HG02885 (cell line): ENCODE results near the gene PERM1.
"Not testable (repeated sequence)": the region's sequence is repeated elsewhere in the genome, so short reads cannot be mapped to it uniquely, and the experiment has no call there.

ENCODE experiments used
- ATAC-seq: cut with Tn5 transposase; IDR thresholded peaks from one replicate; pipeline ENCODE4 v1.9.1; 2021; ENCODE audit warnings: mild to moderate bottlenecking; ENCODE audit not compliant: unreplicated experiment, poor library complexity

Gene PERM1

DNA sequence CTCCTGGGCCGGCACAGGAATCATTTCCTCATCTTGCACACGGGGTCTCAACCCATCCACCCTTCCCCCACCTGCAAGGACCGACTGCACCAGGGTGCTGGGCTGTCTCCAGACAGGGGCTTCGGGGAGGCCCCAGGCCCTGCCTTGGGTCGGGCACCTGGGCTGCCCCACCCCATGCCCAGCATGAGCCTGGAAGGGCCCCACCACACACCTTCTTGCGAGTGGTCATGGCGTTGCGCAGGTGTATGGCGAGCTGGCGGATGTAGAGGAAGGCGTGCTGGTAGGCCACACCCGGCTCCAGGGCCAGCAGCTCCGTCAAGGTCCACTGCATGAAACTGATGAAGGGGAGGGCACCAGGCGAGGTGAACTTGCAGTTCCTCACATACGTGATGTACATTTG is 29.7 kb downstream of the PERM1 start:
- ATAC-seq = no peak

DNA sequence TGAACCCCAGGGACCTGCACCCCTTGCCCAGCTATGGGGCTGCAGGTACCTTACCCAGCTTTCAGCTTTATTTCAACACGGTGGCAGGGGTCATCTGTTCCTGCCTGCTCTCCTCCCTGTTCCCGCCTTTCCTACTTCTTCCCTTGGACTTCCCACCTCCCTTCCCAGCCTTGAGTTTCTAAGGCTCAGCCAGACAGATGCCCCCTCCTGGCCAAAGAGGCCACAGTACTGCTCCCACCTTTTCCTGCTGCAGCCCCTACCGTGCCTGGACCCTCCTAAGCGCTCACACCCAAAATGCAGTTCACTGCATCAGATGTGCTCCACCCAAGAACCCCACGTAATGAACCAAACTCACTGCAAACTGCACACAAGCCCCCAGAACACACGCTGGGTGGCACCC is 30.5 kb downstream of the PERM1 start:
- ATAC-seq = no peak

DNA sequence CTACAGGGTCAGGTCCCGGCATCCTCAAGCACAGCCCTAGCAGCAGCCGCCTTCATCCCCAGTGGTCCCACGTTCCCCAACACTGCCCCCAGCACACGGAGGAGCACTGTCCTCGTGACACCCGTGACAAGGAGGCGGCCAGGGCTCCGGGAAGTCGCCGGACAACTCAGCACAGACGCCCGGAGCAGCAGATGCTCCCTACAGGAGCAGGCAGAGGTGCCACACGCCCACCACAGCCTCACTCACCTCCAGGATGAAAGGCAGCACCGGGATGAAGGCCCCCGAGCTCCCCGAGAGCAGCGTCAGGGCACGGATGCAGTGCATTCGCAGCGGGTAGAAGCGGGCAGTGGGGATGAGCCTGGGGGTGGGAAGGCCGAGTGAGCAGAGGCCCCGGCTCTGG is 31.0 kb downstream of the PERM1 start:
- no peak for ATAC-seq

DNA sequence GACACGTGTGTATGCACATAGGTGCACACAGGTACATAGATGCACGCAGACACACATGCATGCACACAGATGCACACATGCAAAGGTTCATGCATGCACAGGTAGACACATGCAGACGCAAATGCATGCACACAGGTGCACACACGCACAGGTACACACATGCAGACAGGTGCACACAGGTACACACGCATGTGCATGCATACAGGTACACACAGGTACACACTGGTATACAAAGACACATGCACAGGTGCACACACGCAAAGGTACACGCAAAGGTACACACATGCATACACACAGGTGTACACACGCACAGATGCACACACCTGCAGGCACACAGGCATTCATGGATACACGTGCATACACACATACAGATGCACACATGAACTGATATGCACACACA is 31.6 kb downstream of the PERM1 start:
- no peak for ATAC-seq

DNA sequence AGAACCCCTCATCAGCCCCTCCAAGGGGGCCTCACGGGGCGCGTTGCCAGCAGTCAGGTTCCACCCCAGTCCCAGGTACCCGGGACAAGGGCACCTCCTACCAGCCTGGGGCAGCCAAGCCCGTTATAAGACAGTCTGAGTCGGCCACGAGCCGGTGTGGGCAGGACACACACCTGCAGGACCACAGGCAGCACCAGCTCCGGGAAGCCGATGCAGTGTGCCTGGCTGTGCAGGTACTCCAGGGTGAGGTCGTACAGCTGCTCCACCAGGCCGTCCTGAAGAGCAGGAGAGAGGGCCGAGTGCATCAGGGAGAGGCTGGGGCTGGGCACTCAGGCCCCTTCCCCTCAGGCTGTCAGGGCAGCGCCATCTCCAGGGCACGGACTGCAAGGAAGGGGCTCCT is 33.9 kb downstream of the PERM1 start:
- ATAC-seq = no peak

DNA sequence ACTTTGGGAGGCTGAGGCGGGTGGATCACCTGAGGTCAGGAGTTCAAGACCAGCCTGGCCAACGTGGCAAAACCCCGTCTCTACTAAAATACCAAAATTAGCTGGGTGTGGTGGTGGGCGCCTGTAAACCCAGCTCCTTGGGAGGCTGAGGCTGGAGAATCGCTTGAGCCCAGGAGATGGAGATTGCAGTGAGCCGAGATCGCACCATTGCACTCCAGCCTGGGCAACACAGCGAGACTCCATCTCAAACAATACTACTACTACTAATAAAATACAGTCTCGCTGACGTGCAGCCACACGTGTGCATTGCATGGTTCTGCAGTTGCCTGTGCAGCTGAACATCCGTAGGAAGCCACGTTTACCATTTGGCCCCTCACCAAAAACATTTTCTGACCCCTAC is 35.1 kb downstream of the PERM1 start:
- ATAC-seq = not testable (repeated sequence)

DNA sequence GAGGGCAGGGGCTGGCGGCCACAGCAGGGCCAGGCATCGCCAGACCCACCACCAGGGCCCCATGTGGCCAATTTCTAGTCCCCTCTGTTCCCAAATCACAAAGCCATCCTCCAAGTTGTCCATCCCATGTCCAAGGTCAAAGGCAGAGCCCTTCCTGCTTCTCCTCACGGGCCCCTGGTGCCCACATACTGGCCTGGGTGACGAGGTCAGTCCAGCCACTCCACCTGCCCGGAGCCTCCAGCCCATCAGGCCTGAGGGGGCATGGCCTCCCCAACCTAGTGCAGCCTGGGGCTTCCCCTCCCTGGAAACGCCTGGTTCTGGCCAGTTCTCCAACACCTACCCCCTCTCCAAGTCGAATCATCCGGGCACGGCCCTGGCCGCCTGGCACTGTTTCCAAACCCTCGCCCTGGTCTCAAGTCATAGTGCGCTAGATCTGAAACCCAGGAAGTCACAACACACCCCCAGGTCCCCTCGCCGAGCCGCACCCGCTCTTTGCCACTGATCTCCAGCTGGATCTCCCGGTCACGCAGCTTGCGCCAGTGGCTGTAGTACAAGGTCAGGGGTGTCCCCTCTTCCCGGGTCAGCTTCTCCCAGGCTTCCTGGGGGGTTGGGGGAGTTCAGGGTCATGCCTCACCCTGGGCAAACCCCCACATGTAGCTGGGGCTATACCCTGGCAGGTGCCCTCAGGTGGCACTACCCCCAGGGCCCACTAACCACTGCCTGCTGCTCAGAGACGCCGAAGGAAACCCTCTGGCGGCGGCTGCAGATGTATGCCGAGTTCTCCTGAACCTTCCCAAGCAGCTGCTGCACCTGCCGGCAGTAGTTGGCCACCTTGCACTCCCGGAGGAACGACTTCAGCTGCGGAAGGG is 36.0 kb downstream of the PERM1 start:
- ATAC-seq = no peak

DNA sequence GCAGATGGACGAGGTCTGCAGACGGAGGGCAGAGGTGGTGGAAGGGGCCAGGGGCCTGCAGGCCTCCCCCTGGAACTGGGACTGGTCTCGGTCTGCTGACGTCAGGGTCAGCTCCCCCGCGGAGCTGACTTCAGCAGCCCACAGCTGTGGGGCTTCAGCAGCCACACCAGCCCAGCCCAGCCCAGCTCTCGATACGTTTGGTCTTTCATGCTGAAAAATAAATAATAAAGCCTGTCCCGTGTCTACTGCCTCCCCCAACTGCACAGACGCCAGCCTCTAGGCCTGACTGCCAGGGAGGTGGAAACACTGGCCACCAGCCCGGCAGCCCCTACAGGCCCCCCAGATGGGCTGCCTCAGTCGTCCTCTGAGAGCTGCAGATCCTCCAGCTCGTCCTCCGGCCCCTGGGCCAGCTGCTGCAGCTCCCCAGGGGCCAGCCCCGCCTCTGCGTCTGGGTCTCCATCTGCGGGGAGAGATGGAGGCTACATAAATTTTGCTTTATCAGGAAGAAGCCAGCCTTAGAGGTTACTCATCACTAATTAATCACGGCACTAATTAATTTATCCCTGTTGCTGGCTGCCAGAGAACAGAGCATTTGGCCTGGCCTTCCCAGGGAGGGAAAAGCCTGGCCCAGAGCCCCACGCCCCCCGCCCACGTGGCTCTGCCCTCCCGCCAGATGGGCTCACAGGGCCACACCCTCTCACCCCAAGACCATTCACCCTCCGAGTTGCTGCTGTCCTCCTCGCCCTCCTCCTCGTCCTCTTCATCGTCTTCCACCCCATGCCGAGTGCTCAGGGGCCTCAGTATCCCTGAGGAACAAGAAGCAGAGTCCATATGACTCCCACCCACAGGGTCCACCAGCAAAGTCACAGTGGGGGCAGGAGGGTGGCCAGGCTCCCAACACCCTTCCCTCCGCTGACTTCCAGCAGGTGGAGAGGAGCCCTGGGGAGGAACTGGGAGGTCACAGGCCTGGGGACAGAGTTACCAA is 37.3 kb downstream of the PERM1 start:
- ATAC-seq = no peak

DNA sequence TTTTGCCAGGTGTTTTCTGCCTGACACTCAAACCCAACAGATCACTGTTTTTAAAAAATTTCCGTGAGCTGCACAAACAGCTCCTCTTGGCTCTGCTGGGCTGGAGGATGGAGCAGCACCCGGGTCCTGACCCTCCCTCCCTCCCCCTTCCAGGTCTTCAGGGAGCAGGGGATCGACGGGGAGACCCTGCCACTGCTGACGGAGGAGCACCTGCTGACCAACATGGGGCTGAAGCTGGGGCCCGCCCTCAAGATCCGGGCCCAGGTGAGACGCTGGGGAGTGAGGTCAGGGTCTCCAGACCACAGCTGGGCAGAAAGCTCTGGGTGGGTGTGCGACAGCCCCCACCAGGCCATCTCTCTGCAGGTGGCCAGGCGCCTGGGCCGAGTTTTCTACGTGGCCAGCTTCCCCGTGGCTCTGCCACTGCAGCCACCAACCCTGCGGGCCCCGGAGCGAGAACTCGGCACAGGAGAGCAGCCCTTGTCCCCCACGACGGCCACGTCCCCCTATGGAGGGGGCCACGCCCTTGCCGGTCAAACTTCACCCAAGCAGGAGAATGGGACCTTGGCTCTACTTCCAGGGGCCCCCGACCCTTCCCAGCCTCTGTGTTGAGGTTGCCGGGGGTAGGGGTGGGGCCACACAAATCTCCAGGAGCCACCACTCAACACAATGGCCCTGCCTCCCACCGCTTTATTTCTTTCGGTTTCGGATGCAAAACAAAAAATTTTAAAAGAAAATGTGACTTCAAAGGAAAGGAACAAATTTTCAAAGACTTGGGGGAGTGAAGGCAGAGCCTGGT is 38.1 kb downstream of the PERM1 start:
- ATAC-seq = no peak

DNA sequence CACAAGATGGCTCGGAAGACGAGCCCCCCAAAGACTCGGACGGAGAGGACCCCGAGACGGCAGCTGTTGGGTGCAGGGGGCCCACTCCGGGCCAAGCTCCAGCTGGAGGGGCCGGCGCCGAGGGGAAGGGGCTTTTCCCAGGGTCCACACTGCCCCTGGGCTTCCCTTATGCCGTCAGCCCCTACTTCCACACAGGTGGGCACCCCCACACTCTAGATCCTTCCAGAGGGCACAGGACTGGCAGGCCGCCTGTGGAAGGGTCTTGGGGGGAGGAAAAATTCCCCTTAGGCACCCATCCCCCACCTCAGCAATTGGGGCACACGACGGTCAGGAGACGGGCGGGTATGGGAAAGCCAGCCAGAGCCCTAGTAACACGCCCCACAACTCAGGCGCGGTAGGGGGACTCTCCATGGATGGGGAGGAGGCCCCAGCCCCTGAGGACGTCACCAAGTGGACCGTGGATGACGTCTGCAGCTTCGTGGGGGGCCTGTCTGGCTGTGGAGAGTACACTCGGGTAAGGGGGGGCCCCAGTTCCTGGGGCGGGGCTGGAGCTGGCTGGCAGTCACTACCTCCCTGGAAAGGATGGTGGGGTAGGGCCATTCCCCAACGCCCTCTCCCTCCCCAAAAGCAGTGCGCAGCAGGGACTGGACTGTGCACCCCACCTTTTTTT is 38.9 kb downstream of the PERM1 start:
- no peak for ATAC-seq

DNA sequence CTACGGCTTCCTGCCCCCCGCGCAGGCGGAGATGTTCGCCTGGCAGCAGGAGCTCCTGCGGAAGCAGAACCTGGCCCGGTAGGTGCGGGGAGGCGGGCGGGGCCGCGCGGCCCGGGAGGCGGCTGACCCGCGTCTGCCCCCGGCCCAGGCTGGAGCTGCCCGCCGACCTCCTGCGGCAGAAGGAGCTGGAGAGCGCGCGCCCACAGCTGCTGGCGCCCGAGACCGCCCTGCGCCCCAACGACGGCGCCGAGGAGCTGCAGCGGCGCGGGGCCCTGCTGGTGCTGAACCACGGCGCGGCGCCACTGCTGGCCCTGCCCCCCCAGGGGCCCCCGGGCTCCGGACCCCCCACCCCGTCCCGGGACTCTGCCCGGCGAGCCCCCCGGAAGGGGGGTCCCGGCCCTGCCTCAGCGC is 39.5 kb downstream of the PERM1 start:
- no peak for ATAC-seq

DNA sequence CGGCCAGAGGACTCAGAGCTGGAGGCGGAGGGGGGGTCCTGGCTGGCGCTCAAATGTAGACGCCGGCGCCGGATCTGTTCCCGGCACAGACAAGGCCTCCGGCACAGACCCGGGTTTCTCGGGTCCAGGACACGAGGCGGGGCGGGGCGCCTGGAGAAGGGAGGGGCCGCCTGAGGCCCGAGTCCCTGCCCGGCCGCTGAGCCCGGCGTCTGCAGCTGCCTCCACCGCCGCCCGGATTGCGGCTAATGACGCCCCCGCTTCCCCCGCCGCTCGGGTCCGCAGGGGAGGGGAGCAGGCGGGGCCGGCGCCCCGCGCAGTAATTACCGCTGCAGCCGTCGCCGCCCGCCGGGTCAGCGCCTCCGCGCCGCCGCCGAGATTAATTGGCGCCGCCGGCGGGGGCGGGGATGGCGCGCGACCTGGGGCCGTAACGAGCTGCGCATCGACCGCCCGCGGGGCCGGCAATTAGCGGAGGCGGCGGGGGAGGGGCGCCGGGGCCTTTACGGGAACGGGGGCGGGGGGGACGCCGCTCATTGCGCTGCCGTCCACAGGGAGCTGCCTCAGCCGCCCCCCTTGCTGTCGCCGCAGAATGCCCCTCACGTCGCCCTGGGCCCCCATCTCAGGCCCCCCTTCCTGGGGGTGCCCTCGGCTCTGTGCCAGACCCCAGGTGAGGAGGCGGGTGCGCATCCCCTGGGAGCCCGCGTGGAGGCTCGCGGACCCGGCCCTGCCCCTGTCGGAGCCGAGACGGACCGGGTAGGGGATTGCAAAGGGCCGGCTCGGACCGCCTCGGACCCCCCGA is 40.1 kb downstream of the PERM1 start:
- no peak for ATAC-seq

DNA sequence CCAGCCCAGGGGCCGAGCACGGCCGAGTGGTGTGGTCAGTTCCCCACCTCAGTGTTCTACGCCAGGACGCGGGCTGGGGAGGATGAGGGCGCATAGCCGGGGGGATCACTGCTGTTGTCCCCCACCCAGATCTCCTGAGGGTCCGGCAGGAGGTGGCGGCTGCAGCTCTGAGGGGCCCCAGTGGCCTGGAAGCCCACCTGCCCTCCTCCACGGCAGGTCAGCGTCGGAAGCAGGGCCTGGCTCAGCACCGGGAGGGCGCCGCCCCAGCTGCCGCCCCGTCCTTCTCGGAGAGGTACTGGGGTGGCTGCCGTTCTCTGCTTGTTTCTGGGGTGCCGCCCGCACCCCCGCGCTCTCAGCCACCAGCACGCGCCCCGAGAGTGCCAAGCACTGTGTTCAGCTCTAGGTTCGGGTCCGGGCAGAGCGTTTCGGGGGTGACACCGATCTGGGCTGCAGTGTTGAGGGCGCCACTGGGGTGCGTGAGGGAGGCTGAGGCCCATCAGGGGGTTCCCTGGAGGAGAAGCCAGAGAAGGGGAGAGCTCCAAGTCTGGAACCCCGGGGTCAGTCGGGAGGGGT is 40.8 kb downstream of the PERM1 start:
- no peak for ATAC-seq

DNA sequence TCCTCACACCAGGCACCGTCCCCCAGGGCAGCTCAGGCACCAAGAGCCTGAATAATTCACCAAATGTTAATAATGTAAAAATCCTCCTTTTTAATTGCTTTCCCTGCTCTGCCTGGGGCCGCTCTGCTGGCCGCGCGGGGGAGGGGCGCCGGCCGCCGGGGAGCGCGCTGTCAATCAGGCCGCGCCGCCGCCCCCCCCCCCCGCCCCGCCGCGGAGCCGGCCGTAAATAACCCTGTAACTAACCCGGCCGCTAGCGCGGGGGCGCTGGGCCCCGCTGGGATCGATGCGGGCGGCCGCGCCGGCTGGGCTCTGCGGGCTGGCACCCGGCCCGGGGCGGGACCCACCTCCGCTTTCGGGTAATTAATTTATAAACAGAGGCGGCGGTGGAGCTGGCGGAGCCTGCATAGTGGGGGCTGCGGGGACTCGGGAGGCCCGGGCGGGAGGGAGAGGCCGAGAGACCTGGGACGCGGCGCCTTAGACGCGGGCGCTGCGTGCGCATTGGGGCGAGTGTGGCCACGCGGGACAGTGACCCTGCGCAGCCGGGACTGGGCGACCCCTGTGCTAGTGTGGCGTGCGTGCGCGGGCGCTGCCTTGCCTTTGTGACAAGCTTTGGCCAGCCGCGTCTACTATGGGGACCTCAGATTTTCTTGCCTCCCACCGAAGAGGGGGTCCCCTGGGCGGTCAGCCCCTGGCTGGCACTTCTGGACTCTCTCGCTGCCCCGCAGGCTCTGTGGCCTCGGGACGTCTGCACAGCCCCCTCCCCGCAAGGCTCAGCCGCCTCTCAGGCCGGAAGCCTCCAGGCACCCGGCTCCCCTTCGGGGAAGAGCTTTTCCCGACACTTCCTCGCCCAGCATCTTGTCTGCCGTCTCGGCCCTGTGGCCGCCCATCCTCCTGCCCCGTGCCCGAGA is 41.5 kb downstream of the PERM1 start:
- ATAC-seq = no peak

DNA sequence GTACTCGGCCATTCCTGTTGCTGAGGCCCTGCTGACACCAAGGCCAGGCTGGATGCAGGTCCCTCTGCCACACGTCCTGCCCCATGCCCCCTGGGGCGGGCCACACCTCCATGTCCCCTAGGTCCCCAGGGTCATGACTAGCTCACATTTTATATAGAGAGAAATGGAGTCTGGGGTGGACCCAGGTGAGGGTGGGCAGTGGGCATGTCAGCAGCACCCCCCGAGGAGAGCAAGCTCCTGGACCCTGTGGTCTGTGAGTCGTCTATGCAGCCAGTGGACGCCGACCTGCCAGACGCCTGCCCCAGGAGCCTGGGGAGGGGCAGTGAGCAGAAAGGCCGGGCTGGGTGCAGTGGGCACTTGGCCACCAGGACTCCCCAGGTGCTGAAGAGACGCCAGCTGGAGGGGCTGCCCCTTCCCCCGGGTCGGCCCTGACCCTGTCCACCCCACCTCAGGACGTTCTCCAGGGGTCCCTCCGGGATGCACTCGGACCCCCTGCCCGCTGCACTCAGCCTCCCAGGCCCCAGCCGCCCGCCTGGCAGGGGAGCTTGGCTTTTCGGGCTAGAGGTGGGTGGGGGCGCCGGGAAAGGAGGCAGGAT is 42.3 kb downstream of the PERM1 start:
- no peak for ATAC-seq

DNA sequence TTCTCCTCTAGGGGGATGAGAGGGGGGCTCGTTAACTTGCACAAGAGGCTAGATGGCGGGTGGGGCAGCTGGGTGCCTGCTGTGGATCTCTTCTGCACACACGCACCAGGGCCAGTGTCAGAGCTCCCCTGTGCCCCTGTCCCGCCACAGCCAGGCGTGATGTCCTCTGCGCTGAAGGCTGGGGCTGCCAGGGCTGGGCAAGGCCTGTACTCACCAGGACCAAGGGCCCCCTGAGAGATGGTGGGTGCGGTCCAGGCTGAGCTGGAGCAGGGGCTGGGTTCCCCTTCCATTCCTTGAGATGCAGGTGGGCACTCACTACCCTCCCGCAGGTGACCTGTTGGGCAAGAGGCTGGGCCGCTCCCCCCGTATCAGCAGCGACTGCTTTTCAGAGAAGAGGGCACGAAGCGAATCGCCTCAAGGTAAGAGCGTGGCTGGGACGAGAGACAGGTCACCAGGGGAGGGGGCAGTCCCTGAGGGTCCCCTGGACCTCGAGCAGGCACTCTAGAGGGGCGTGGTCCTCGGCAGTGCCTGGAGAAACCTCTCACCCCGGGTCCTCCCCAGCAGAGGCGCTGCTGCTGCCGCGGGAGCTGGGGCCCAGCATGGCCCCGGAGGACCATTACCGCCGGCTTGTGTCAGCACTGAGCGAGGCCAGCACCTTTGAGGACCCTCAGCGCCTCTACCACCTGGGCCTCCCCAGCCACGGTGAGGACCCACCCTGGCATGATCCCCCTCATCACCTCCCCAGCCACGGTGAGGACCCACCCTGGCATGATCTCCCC is 43.0 kb downstream of the PERM1 start:
- ATAC-seq = no peak
